Loucy (cell line): Measurements from ENCODE around the gene AMIGO3.
"Not testable (repeated sequence)": the region's sequence is repeated elsewhere in the genome, so short reads cannot be mapped to it uniquely, and the experiment has no call there.

Experiments used
- H2AFZ ChIP-seq: fragments of 200-600 bp; sonication (generic); 2 replicates; pipeline ENCODE4 v1.6.0; 2016; ENCODE audit warnings: antibody characterized with exemption, mild to moderate bottlenecking, low read length, moderate library complexity
- H3F3A ChIP-seq: fragments of 200-600 bp; 2 replicates; pipeline ENCODE4 v1.6.0; 2016; ENCODE audit warnings: antibody characterized with exemption, low read depth, mild to moderate bottlenecking
- H3K27me3 ChIP-seq: fragments of 200-600 bp; sonication (generic); 2 replicates; pipeline ENCODE4 v1.6.1; 2014; ENCODE audit warnings: low read length, mild to moderate bottlenecking; ENCODE audit not compliant: insufficient read depth, poor library complexity, severe bottlenecking
- H3K36me3 ChIP-seq: fragments of 200-600 bp; sonication (generic); 2 replicates; pipeline ENCODE4 v1.6.1; 2016; ENCODE audit warnings: low read length; ENCODE audit not compliant: insufficient read depth
- H3K4me1 ChIP-seq: fragments of 200-600 bp; sonication (generic); 2 replicates; pipeline ENCODE4 v1.5.1; 2014; ENCODE audit warnings: low read length, mild to moderate bottlenecking; ENCODE audit not compliant: insufficient read depth, poor library complexity, severe bottlenecking
- H3K4me2 ChIP-seq: fragments of 200-600 bp; sonication (generic); 2 replicates; pipeline ENCODE4 v1.6.0; 2014; ENCODE audit warnings: antibody characterized with exemption, low read length, low read depth, mild to moderate bottlenecking; ENCODE audit not compliant: poor library complexity, severe bottlenecking
- H3K4me3 ChIP-seq: fragments of 200-600 bp; sonication (generic); 2 replicates; pipeline ENCODE4 v1.5.1; 2014; ENCODE audit warnings: low read length, mild to moderate bottlenecking, mixed read lengths; ENCODE audit not compliant: poor library complexity, severe bottlenecking
- H3K79me2 ChIP-seq: fragments of 200-600 bp; sonication (generic); 2 replicates; pipeline ENCODE4 v1.6.1; 2014; ENCODE audit warnings: low read length; ENCODE audit not compliant: insufficient read depth
- H3K9ac ChIP-seq: fragments of 200-600 bp; sonication (generic); 2 replicates; pipeline ENCODE4 v1.6.0; 2014; ENCODE audit warnings: mild to moderate bottlenecking, low read depth, low read length, moderate library complexity; ENCODE audit not compliant: poor library complexity, severe bottlenecking
- H3K9me2 ChIP-seq: fragments of 200-600 bp; sonication (generic); replicated peaks from 2 replicates; pipeline ENCODE4 v1.6.1; 2016; ENCODE audit warnings: low read depth, low read length, mixed read lengths
- H3K9me3 ChIP-seq: fragments of 200-600 bp; sonication (generic); 2 replicates; pipeline ENCODE4 v1.6.1; 2014; ENCODE audit warnings: mild to moderate bottlenecking, antibody characterized with exemption, low read length, low read depth; ENCODE audit not compliant: insufficient read depth
- H4K20me1 ChIP-seq: fragments of 200-600 bp; sonication (generic); 2 replicates; pipeline ENCODE4 v1.6.0; 2014; ENCODE audit warnings: antibody characterized with exemption, low read length, mild to moderate bottlenecking; ENCODE audit not compliant: insufficient read depth, poor library complexity, severe bottlenecking
- CTCF ChIP-seq: fragments of 200-600 bp; sonication (generic); conservative IDR thresholded peaks from 2 replicates; pipeline ENCODE4 v1.5.1; 2014; ENCODE audit warnings: mild to moderate bottlenecking, antibody characterized with exemption, low read length
- EZH2phosphoT487 ChIP-seq: fragments of 200-600 bp; IDR thresholded peaks from 2 replicates; pipeline ENCODE4 v1.6.1; 2018; ENCODE audit warnings: antibody characterized with exemption, mild to moderate bottlenecking, moderate library complexity, borderline replicate concordance

Gene AMIGO3

GRCh38 chr3:49754536-49754935, 35.1 kb upstream of the AMIGO3 start:
- Histone ChIP-seq H3K4me2 (no peak overlapping the region), H3K9ac (no peak overlapping the region), H3K36me3 (peaks cover 3% of the 10 kb centered on the region; the same call in 1 of the 2 replicates), H3F3A (no peaks in the 10 kb centered on the region), H3K9me3 (no peaks in the 10 kb centered on the region), H3K4me3 (no peak overlapping the region), H2AFZ (no peak overlapping the region), H3K27me3 (no peaks in the 10 kb centered on the region), H4K20me1 (peaks cover 15% of the 10 kb centered on the region), H3K4me1 (peaks cover 7% of the 10 kb centered on the region), H3K9me2 (no peaks in the 10 kb centered on the region), H3K79me2 (peaks cover 63% of the 10 kb centered on the region)
- TF ChIP-seq CTCF (no peak), EZH2phosphoT487 (no peak)

GRCh38 chr3:49751501-49751900, 32.0 kb upstream of the AMIGO3 start:
- Histone ChIP-seq H3K9me2 (no peaks in the 10 kb centered on the region), H3K9me3 (no peaks in the 10 kb centered on the region), H3K9ac (no peak overlapping the region), H3K4me2 (no peak overlapping the region), H3F3A (no peaks in the 10 kb centered on the region), H3K4me3 (no peak overlapping the region), H3K27me3 (no peaks in the 10 kb centered on the region), H2AFZ (no peak overlapping the region), H4K20me1 (peaks cover 10% of the 10 kb centered on the region), H3K4me1 (no peaks in the 10 kb centered on the region), H3K79me2 (peaks cover 40% of the 10 kb centered on the region), H3K36me3 (peaks cover 15% of the 10 kb centered on the region; the same call in 1 of the 2 replicates)
- no peak for TF ChIP-seq EZH2phosphoT487
- no peak for TF ChIP-seq CTCF

GRCh38 chr3:49750056-49750455, 30.6 kb upstream of the AMIGO3 start:
- H3K9ac ChIP-seq, result no peak overlapping the region
- no peaks in the 10 kb centered on the region for H3K9me3 ChIP-seq
- no peaks in the 10 kb centered on the region for H3K27me3 ChIP-seq
- no peaks in the 10 kb centered on the region for H3K4me1 ChIP-seq
- no peak overlapping the region for H2AFZ ChIP-seq
- no peaks in the 10 kb centered on the region for H3K9me2 ChIP-seq
- TF ChIP-seq EZH2phosphoT487 (no peak), CTCF (no peak)
- H4K20me1 ChIP-seq, result no peaks in the 10 kb centered on the region
- no peak overlapping the region for H3K4me3 ChIP-seq
- no peak overlapping the region for H3K4me2 ChIP-seq
- peaks cover 25% of the 10 kb centered on the region for H3K79me2 ChIP-seq
- no peaks in the 10 kb centered on the region for H3F3A ChIP-seq
- peaks cover 21% of the 10 kb centered on the region; the same call in 1 of the 2 replicates for H3K36me3 ChIP-seq

GRCh38 chr3:49748874-49749273, 29.4 kb upstream of the AMIGO3 start:
- H3K4me3 ChIP-seq, H3K4me2 ChIP-seq, H3K9ac ChIP-seq, H2AFZ ChIP-seq, H3K27me3 ChIP-seq, H3K4me1 ChIP-seq, H3F3A ChIP-seq, H3K9me3 ChIP-seq, H4K20me1 ChIP-seq, H3K9me2 ChIP-seq: not testable (repeated sequence)
- peaks cover 13% of the 10 kb centered on the region; the same call in 1 of the 2 replicates for H3K79me2 ChIP-seq
- peaks cover 28% of the 10 kb centered on the region; the same call in 1 of the 2 replicates for H3K36me3 ChIP-seq
